Fibroblast of skin of left biceps (primary cell): ENCODE data around the gene RWDD2A.

ENCODE experiments used
- DNase-seq, 2 experiments: peaks; one replicate each; pipeline ENCODE4 v3.0.0-alpha.2; 2013; ENCODE audit warnings: low read depth in 2 of 2

Gene RWDD2A

GRCh38 chr6:83198486-83199172, 5.5 kb downstream of the RWDD2A start:
- no peak for DNase-seq

DNA sequence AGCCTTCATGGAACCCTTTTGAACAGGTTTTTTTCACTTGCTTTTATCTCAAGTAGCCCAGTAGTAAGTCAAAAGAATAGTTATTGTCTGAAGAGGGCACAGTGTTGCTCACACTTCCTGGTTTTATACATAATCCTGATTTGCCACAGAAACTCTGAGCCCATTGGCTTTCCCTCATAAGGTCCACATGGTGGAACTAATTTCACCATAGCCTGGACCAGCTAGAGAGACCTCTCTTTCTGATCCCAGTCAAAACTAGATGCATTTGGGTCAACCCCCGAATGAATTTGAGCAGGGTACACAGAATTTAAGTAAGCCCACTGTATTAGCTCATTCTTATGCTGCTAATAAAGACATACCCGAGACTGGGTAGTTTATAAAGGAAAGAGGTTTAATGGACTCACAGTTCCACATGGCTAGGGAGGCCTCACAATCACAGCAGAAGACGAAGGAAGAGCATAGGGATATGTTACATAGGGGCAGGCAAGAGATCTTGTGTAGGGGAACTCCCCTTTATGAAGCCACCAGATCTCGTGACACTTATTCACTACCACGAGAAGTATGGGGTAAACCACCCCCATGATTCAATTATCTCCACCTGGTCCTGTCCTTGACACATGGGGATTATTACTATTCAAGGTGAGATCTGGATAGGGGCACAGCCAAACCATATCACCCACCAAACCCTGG, 6.2 kb downstream of the RWDD2A start:
- no peak for DNase-seq

DNA sequence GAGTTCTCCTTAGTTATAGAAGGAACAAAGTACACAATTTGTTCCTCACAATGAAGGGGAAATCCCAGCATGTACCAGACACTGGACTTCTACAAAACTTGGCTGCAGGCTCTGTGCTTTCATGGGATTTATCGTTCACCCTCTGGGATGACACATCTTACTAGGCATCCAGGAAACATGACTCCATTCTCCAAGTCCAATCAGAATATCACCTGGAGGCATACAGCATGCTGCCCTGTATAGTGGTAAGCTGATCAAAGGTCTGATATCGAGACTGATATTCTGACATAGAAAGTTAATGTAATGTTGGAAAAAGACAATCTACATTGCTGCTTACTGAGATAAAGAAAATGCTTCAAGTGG, 6.7 kb downstream of the RWDD2A start:
- no peak for DNase-seq

DNA sequence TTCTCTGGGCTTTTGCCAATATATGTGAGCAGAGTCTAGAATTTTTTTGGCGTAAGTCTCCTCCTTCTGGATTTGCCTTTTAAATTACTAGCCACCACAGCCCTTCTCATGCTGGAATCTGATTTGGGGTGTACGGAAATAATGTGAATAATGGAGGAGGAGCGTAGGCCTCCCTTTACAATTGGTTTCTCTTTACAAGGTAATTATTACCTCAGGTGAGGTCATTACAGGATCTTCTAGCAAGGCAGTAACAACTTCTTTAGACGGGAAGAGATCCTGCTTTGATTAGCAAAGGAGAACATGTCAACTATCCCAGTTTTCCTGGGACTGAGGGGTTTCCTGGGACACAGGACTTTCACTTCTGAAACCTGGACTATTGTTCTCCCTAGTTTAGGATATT, 8.9 kb downstream of the RWDD2A start:
- DNase-seq: no peak

DNA sequence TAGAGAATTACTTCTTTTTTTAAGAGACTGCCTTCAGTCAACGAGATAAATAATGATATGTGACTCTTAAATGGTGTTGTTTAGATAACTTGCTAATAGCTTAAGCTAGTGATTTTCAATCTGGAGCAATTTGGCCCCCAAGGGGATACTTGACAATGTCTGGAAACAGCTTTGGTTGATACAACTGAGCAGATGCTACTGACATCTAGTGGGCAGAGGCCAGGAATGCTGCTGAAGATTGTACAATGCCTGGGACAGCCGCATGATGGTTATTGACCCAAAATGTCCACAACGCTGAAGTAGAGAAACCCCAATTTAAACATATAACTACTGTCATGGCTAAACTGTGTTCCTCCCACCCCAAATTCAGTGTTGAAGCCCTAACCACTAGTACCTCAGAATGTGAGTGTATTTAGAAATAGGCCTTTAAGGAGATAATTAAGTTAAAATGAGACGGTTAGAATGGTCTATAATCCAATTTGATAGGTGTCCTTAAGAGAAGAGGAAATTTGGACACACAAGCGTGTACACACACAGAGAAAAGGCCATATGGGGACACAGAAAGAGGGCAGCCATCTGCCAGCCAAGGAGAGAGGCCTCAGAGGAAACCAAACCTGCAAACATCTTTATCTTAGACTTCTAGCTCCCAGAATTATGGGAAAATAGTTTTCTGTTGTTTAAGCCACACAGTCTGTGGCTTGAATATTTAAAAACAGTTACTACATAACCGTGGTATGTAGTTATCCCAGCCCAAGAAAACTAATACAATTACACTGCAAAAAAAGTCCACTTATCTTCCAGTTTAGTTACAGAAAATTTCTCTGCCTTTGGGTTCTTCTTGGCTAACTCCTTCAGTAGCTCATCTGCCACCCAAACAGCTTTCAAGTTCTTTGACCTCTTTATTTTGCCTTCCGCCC, 22.2 kb downstream of the RWDD2A start:
- peak in 1 of 2 experiments; percentile 48 for DNase-seq

GRCh38 chr6:83216806-83217205, 23.6 kb downstream of the RWDD2A start:
- no peak for DNase-seq

- DNase-seq: no peak
Measured at GRCh38 chr6:83218646-83219045, 25.5 kb downstream of the RWDD2A start.

- no peak for DNase-seq
Measured at GRCh38 chr6:83220121-83220520, 27.0 kb downstream of the RWDD2A start.

- DNase-seq: no peak
Measured at GRCh38 chr6:83221276-83221675, 28.1 kb downstream of the RWDD2A start.

- peak; percentile 10 to 18 for DNase-seq
Measured at GRCh38 chr6:83221889-83222479, 28.8 kb downstream of the RWDD2A start.

DNA sequence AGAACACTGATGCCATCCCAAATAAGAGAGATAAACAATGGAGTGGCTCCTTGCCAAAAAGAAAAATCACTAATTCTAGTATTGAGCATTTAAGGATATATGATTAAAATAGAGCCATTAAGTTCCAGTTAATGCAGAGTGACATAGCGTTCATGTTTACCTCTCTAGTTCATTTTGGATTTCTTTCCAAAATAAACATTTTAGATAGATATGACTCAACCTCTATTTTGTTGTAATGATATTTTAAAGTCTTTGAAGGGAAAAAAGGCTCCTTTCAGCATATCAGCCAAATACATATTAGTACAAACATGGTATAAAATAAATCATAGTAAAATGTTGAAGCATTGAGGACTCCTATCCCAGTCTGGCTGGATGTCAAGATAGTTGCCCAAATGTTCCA, 33.4 kb downstream of the RWDD2A start:
- DNase-seq: no peak

GRCh38 chr6:83231146-83231545, 38.0 kb downstream of the RWDD2A start:
- peak; percentile 66 to 74 for DNase-seq

DNA sequence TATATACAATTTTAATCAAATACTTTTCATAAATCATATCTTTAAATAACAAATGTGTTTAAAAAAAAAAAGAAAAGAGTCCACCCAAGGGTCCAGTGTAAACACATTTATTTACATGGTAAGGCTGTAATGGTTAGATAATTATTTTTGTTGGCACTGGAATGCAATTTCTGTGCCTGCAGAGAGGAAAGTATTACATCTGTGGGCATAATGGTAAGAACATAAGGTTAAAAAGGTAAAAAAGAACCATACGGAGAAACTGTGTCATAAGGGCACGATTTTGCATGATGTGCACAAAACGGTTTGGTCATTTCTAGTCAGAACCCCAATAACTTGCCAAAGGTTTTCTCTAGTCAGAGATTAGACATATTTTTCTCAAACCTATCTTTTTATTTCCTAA, 54.3 kb downstream of the RWDD2A start:
- DNase-seq: no peak
